Stimulated activated effector memory CD8-positive, alpha-beta T cell treated with anti-CD3 and anti-CD28 coated beads, Interleukin-12 subunit alpha, Interleukin-12 subunit beta, amount 100 ng/mL, for 72 hours (primary cell): ENCODE data around the gene SNAPIN.
"Not testable (repeated sequence)": the region's sequence is repeated elsewhere in the genome, so short reads cannot be mapped to it uniquely, and the experiment has no call there.

Experiments used
- ATAC-seq: fragments of 150-1000 bp; cut with Tn5 transposase; 2 replicates; pipeline ENCODE4 v1.10.0; 2021
- DNase-seq, 2 donors: peaks; one replicate each; pipeline ENCODE4 v3.0.0; 2021 to 2022; ENCODE audit warnings: low spot score in 2 of 2
- H3K27ac Mint-ChIP-seq: one replicate; pipeline ENCODE4 v1.8.0; 2022; ENCODE audit warnings: mild to moderate bottlenecking, mixed read lengths
- H3K36me3 Mint-ChIP-seq: one replicate; pipeline ENCODE4 v1.8.0; 2022; ENCODE audit warnings: mild to moderate bottlenecking, mixed read lengths
- H3K4me1 Mint-ChIP-seq: one replicate; pipeline ENCODE4 v1.8.0; 2022; ENCODE audit warnings: mixed read lengths
- H3K4me3 Mint-ChIP-seq: one replicate; pipeline ENCODE4 v1.8.0; 2022; ENCODE audit warnings: mild to moderate bottlenecking, mixed read lengths
- H3K9me3 Mint-ChIP-seq: one replicate; pipeline ENCODE4 v1.8.0; 2022; ENCODE audit warnings: mixed read lengths

SNAPIN gene

DNA sequence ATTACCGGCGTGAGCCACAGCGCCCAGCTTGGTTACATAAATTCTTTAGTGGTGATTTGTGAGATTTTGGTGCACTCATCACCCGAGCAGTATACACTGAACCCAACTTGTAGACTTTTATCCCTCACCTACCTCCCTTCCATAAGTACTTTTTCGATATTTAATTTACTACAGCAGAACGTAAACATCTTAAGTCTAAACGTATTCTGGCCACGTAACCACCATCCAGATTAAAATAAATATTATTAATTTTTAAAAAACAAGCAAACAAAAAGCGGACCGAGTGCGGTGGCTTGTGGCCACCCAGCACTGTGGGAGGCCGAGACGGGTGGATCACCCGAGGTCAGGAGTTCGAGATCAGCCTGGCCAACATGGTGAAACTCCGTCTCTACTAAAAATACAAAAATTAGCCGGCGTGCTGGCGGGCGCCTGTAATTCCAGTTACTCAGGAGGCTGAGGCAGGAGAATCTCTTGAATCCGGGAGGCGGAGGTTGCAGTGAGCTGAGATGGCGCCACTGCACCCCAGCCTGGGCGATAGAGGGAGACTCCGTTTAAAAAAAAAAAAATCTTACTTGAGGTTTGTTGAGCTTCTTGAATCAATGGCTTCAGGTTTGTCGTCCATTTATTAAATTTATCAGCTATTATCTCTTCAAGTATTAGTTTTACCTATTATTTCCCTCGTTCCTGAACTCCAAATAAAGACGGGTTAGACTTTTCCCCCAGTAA is 13.3 kb downstream of the SNAPIN start:
- ATAC-seq (peak; percentile 47), DNase-seq (peak; percentile 27 to 81)
- H3K27ac Mint-ChIP-seq, H3K4me3 Mint-ChIP-seq, H3K36me3 Mint-ChIP-seq, H3K9me3 Mint-ChIP-seq: not testable (repeated sequence)
- peaks cover 11% of the 10 kb centered on the region for H3K4me1 Mint-ChIP-seq

DNA sequence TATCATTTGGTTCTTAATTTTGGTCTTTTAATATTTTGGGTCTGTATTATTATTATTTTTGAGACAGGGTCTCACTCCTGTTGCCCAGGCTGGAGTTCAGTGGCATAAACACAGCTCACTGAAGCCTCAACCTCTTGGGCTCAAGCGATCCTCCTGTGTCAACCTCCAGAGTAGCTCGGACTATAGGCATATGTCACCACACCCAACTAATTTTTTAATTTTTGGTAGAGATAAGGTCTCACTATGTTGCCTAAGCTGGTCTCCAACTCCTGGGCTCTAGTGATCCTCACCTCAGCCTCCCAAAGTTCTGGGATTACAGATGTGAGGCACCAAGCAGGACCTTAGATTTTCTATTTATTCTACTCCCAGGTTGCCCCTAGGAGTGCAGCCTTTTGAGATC is 15.0 kb downstream of the SNAPIN start:
- H3K4me1 Mint-ChIP-seq = peaks cover 18% of the 10 kb centered on the region
- no peak overlapping the region for H3K4me3 Mint-ChIP-seq
- DNase-seq (no peak), ATAC-seq (no peak)
- H3K9me3 Mint-ChIP-seq = no peaks in the 10 kb centered on the region
- peak overlapping the region; percentile 7 for H3K27ac Mint-ChIP-seq
- no peaks in the 10 kb centered on the region for H3K36me3 Mint-ChIP-seq

DNA sequence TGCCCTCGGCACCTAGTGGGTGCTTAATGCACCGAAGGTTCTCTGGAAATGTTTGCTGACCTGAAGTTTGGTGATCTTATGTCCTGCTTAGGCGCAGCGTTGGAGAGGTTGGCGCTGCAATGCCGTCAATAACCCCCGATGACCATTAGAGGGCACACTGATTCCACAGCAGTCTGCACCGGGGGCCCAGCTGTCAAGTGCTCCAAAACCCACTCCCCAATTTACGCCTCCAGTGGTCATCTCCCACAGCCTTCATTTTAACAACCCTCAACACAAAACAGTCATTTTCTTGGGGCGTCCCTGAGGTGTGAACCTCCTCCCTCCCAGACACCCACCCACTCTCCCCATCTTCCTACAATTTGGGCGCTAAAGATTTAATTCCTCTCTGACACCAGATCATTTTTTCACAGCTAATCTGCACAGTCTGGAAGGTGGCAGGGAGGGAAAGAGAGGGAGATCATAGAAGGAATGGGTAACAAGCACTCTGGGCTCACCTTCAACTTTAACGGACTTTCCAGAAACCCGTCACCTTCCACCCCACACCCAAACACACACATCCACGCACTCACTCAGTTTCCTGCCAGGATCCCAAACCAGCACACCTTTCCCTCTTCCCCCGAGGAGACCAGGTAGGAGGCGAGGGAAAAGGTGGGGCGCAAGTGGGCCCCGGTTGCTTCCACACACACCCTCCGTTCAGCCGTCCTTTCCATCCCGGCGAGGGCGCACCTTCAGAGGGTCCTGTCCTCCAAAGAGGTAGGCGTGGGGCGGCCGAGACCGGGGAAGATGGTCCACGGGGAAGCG is 19.4 kb downstream of the SNAPIN start:
- no peak overlapping the region for H3K27ac Mint-ChIP-seq
- ATAC-seq = peak; percentile 58
- peaks cover 28% of the 10 kb centered on the region for H3K4me1 Mint-ChIP-seq
- H3K9me3 Mint-ChIP-seq = no peaks in the 10 kb centered on the region
- DNase-seq = peak; percentile 27 to 73
- no peaks in the 10 kb centered on the region for H3K36me3 Mint-ChIP-seq
- H3K4me3 Mint-ChIP-seq = peak overlapping the region; percentile 70

DNA sequence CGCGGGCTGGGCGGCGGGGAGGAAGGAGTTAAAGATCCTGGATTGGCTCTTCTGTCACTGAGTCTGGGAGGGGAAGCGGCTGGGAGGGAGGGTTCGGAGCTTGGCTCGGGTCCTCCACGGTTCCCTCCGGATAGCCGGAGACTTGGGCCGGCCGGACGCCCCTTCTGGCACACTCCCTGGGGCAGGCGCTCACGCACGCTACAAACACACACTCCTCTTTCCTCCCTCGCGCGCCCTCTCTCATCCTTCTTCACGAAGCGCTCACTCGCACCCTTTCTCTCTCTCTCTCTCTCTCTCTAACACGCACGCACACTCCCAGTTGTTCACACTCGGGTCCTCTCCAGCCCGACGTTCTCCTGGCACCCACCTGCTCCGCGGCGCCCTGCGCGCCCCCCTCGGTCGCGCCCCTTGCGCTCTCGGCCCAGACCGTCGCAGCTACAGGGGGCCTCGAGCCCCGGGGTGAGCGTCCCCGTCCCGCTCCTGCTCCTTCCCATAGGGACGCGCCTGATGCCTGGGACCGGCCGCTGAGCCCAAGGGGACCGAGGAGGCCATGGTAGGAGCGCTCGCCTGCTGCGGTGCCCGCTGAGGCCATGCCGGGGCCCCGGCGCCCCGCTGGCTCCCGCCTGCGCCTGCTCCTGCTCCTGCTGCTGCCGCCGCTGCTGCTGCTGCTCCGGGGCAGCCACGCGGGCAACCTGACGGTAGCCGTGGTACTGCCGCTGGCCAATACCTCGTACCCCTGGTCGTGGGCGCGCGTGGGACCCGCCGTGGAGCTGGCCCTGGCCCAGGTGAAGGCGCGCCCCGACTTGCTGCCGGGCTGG is 20.2 kb downstream of the SNAPIN start, which contains the start of gene NPR1:
Gene NPR1, plus strand, starts transcription at position 170 of the 818 bp plus-strand sequence. Its CDS starts 421 bp downstream, at position 591.
- DNase-seq = peak; percentile 8 to 58
- H3K4me1 Mint-ChIP-seq = peaks cover 28% of the 10 kb centered on the region
- H3K9me3 Mint-ChIP-seq = no peaks in the 10 kb centered on the region
- no peak within 1 kb of the TSS for H3K27ac Mint-ChIP-seq
- peak within 1 kb of the TSS; percentile 70 for H3K4me3 Mint-ChIP-seq
- H3K36me3 Mint-ChIP-seq = no peaks in the 10 kb centered on the region
- peak; percentile 64 for ATAC-seq

DNA sequence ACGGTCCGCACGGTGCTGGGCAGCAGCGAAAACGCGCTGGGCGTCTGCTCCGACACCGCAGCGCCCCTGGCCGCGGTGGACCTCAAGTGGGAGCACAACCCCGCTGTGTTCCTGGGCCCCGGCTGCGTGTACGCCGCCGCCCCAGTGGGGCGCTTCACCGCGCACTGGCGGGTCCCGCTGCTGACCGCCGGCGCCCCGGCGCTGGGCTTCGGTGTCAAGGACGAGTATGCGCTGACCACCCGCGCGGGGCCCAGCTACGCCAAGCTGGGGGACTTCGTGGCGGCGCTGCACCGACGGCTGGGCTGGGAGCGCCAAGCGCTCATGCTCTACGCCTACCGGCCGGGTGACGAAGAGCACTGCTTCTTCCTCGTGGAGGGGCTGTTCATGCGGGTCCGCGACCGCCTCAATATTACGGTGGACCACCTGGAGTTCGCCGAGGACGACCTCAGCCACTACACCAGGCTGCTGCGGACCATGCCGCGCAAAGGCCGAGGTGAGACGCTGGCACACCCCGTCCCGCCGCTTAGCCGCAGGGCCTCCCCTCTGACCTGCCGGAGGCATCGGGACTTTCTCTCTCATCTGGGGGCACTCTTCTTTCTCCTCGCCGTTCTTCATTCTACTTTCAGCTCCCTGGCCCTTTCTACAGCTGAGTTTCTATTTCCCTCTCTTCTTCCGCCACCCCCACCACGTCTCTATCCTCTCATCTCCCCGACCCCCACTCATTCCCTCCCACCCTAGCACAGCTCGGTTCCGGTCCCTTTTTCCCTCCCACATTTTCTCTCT is 21.0 kb downstream of the SNAPIN start:
- Mint-ChIP-seq H3K36me3 (no peaks in the 10 kb centered on the region), H3K4me3 (peak overlapping the region; percentile 70), H3K27ac (no peak overlapping the region), H3K9me3 (no peaks in the 10 kb centered on the region), H3K4me1 (peaks cover 28% of the 10 kb centered on the region)
- peak in 1 of 2 donors; percentile 58 for DNase-seq
- ATAC-seq = peak; percentile 65

DNA sequence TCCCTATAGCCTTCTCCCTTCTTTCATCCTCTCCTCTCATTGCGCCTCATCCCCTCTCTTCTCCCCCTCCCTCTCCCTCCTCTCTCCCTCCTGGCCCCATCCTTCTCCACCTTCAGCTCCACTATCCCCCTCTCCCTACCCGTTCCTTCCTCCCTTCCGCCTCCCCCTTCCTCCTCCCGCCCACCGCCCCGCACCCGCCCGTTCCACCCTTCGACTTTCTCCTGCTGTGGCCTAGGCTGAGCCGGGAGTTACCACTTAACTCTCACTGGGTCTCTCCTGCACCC is 21.6 kb downstream of the SNAPIN start:
- Mint-ChIP-seq H3K4me3 (peak overlapping the region; percentile 70), H3K4me1 (peaks cover 28% of the 10 kb centered on the region), H3K27ac (no peak overlapping the region), H3K9me3 (no peaks in the 10 kb centered on the region), H3K36me3 (no peaks in the 10 kb centered on the region)
- DNase-seq (no peak), ATAC-seq (no peak)

DNA sequence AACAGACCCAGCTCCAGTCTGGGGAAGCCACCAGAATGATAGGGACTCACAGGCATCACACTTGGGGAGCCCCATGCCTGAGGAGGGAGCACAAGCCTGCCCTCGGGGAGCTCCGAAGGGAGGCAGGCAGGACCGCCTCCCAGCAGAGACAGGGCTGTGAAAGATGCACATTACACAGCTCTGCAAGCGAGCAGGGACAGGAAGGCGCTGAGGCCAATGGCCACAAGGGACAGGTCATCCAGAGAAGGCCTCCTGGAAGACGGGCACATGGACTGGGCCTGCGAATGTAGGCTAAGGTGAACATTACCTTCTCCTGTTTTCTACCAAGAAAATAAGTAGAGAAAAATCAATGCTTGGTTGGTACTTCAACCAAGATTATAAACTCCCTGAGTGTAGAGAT is 24.2 kb downstream of the SNAPIN start:
- ATAC-seq (no peak), DNase-seq (no peak)
- Mint-ChIP-seq H3K4me1 (peaks cover 24% of the 10 kb centered on the region), H3K27ac (no peak overlapping the region), H3K9me3 (no peaks in the 10 kb centered on the region), H3K36me3 (no peaks in the 10 kb centered on the region), H3K4me3 (no peak overlapping the region)

DNA sequence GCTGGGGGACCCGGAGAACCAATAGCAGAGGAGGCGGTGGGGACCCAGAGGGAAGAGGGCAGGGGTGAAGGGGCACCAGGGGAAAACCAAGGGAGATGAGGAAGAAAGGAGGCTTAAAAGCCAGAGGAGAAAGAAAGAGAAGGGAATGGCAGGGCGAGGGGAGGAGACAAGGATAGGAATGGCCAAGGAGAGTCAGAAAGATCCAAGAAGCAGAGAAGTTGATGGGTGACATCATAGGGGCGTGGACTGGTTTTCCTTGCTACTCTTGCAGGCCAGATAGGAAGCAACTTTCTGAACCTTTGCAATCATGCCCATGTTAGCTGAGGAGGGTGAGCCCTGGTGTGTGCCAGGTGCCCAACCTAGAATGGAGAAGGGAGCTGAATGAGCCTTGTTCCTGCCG is 25.4 kb downstream of the SNAPIN start:
- no peaks in the 10 kb centered on the region for H3K36me3 Mint-ChIP-seq
- no peak overlapping the region for H3K4me3 Mint-ChIP-seq
- no peak for ATAC-seq
- DNase-seq = no peak
- H3K9me3 Mint-ChIP-seq = no peaks in the 10 kb centered on the region
- no peak overlapping the region for H3K27ac Mint-ChIP-seq
- peaks cover 13% of the 10 kb centered on the region for H3K4me1 Mint-ChIP-seq

DNA sequence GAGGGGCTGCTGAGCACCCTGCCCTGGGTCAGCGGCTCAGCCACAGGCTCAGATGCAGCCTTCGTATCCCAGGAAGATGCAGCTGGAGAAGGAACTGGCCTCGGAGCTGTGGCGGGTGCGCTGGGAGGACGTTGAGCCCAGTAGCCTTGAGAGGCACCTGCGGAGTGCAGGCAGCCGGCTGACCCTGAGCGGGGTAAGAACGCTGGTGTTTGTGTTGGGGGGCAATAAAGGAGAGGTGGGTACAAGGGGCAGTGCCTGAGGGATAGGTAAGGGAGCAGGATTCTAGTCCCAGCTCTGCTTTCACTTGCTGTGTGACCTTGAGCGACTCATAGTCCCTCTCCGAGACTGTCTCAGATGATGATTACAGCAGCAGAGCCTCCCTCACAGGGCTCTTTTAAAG is 26.4 kb downstream of the SNAPIN start:
- ATAC-seq = no peak
- no peak for DNase-seq
- H3K4me3 Mint-ChIP-seq = no peak overlapping the region
- no peak overlapping the region for H3K27ac Mint-ChIP-seq
- H3K9me3 Mint-ChIP-seq = no peaks in the 10 kb centered on the region
- H3K36me3 Mint-ChIP-seq = no peaks in the 10 kb centered on the region
- H3K4me1 Mint-ChIP-seq = peaks cover 7% of the 10 kb centered on the region

DNA sequence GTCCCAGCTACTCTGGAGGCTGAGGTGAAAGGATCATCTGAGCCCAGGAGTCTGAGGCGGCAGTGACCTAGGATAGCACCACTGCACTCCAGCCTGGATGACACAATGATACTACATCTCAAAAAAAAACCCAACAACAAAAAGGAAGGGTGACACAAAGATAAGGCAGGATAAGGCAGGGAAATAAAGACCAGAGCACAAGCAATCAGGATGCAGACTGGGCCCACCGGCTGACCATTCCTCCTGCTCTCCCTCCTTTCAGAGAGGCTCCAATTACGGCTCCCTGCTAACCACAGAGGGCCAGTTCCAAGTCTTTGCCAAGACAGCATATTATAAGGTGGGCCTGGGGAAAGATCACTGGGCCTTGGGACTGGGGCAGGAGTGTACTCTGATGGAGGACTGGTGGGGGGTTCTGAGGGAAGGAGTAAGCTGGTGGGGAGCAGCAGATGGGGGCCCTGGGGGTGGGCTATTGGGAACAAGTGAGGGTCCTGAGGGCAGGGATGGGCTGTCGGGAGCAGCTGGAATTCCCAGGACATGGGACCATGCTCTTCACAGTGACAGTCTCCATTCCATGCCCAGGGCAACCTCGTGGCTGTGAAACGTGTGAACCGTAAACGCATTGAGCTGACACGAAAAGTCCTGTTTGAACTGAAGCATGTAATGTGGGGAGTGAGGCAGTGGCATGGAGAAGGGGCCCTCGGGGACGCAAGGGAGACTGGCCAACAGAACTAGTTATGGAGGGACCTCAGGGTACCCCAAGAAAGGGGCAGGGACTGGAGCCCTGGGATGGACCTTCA is 27.2 kb downstream of the SNAPIN start:
- H3K9me3 Mint-ChIP-seq = no peaks in the 10 kb centered on the region
- DNase-seq (no peak), ATAC-seq (no peak)
- no peaks in the 10 kb centered on the region for H3K4me1 Mint-ChIP-seq
- no peak overlapping the region for H3K27ac Mint-ChIP-seq
- no peak overlapping the region for H3K4me3 Mint-ChIP-seq
- H3K36me3 Mint-ChIP-seq = no peaks in the 10 kb centered on the region

DNA sequence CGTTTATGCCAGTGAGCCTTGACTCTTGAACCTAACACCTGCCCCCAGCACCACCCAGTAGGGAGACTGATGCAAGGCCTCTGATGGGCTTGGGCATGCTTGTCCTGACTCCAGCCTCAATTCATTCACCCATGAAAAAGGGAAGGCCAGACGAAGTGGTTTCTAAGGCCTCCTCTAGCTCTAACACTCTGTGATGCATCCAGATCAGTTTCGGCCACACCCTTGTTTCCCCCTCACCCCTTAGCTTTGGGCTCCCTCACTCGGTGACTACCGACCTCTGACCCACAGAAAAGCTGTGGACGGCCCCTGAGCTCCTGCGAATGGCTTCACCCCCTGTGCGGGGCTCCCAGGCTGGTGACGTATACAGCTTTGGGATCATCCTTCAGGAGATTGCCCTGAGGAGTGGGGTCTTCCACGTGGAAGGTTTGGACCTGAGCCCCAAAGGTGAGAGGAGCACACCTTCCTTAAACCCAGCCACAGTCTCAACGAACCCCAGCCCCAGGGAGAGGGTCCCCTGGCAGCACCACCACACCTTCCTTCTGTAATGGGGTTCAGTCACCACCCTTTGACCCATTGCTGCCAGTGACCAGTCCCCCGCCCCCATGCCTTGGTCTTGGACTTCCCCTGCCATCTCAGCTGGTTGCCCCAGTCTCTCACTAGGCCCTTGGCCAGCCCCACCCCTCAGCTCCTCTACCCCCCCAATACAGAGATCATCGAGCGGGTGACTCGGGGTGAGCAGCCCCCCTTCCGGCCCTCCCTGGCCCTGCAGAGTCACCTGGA is 29.0 kb downstream of the SNAPIN start:
- ATAC-seq (no peak), DNase-seq (no peak)
- Mint-ChIP-seq H3K4me1 (no peaks in the 10 kb centered on the region), H3K4me3 (no peak overlapping the region), H3K36me3 (no peaks in the 10 kb centered on the region), H3K27ac (no peak overlapping the region), H3K9me3 (no peaks in the 10 kb centered on the region)

DNA sequence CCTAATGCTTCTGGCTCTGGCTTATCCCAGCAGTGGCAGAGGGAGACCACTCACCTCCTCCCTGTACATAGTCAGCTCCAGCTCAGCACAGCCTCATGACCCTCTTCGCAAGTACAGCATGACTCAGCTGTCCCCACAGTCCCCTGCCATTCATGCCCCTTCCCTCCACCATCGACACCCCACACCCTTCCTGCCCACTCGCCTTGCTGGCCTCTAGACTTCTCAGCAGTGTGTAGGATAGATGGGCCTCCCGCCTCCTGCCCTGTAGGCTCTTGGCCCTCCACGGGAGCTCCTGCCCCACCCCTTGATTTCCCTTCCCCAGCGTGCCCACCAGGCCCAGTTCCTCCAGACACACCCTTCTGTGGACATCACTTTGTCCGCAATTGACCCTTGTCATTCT is 29.8 kb downstream of the SNAPIN start:
- H3K4me3 Mint-ChIP-seq = no peak overlapping the region
- no peaks in the 10 kb centered on the region for H3K36me3 Mint-ChIP-seq
- no peak for ATAC-seq
- H3K9me3 Mint-ChIP-seq = no peaks in the 10 kb centered on the region
- H3K27ac Mint-ChIP-seq = no peak overlapping the region
- H3K4me1 Mint-ChIP-seq = no peaks in the 10 kb centered on the region
- DNase-seq = no peak

DNA sequence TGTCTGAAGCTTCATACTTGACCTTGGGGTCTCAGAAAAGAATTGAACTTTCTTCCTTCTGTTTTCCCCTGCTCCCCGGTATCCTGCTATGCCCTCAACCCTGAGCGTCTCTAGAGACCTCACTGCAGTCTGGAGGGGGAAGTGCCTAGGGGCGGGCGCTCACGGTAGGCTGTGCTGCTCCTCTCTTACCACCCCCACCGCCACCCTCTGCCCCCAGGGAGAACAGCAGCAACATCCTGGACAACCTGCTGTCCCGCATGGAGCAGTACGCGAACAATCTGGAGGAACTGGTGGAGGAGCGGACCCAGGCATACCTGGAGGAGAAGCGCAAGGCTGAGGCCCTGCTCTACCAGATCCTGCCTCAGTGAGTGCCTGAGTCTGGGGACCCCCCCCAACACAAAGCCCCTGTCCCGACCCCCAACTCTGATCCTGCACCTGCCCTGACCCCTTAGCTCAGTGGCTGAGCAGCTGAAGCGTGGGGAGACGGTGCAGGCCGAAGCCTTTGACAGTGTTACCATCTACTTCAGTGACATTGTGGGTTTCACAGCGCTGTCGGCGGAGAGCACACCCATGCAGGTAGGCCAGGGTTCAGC is 30.3 kb downstream of the SNAPIN start:
- no peak overlapping the region for H3K4me3 Mint-ChIP-seq
- no peak for DNase-seq
- no peak for ATAC-seq
- no peak overlapping the region for H3K27ac Mint-ChIP-seq
- no peaks in the 10 kb centered on the region for H3K9me3 Mint-ChIP-seq
- no peaks in the 10 kb centered on the region for H3K4me1 Mint-ChIP-seq
- no peaks in the 10 kb centered on the region for H3K36me3 Mint-ChIP-seq
